ENCODE results near the gene ARMCX1. TPM values are rescaled to one million over a fixed set of nuclear protein-coding genes. Genes with fewer than 3 reads are reported as not detected.
A peak's percentile ranks its signal among the peaks of the same experiment; 100 is the strongest.
"Not testable (repeated sequence)": the region's sequence is repeated elsewhere in the genome, so short reads cannot be mapped to it uniquely, and the experiment has no call there.

The ARMCX1 gene
- total RNA-seq, 3 donors from 2014 or later, result 4.6 to 44.0 (median 5.7) TPM

GRCh38 chrX:101550751-101551379 is 518 bp downstream of the ARMCX1 start:
- intact Hi-C loops (cut with DNase I, micrococcal nuclease), result no loop called here
- Histone ChIP-seq H3K4me1 (ENCODE audit: low read depth) (no peaks in the 10 kb centered on the region), H3K9me3 (no peaks in the 10 kb centered on the region), H3K4me3 (no peak overlapping the region), H3K36me3 (ENCODE audit: low read depth) (no peaks in the 10 kb centered on the region)
- TF ChIP-seq, protein P1, sequence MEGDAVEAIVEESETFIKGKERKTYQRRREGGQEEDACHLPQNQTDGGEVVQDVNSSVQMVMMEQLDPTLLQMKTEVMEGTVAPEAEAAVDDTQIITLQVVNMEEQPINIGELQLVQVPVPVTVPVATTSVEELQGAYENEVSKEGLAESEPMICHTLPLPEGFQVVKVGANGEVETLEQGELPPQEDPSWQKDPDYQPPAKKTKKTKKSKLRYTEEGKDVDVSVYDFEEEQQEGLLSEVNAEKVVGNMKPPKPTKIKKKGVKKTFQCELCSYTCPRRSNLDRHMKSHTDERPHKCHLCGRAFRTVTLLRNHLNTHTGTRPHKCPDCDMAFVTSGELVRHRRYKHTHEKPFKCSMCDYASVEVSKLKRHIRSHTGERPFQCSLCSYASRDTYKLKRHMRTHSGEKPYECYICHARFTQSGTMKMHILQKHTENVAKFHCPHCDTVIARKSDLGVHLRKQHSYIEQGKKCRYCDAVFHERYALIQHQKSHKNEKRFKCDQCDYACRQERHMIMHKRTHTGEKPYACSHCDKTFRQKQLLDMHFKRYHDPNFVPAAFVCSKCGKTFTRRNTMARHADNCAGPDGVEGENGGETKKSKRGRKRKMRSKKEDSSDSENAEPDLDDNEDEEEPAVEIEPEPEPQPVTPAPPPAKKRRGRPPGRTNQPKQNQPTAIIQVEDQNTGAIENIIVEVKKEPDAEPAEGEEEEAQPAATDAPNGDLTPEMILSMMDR (IDR thresholded peaks at IDR 0.05), result no peak
- peak; percentile 31 for ATAC-seq
- peak in 2 of 3 donors; percentile 28 to 43 for DNase-seq

DNA sequence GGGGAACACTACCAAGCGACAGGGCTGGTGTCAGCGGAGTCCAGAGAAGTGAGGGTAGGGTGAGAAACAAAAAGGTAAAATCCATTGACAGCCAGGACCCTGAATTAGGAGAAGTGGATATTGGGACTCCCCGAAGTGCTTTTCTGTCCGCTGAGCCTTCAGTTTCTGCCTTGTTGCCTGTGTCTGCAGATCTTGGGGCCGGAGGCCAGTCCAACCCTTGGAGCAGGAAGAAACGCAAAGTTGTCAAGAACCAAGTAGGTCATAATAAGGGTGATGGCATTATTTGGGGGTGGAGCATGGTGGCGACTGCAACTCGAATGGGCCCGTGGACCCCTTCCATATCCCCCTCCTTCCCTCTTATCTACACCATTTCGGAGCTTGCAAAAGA is 1.0 kb downstream of the ARMCX1 start:
- ATAC-seq (no peak), DNase-seq (peak in 1 of 3 donors; percentile 1)
- Histone ChIP-seq H3K9me3 (no peaks in the 10 kb centered on the region), H3K4me3 (no peak overlapping the region), H3K4me1 (ENCODE audit: low read depth) (no peaks in the 10 kb centered on the region), H3K36me3 (ENCODE audit: low read depth) (no peaks in the 10 kb centered on the region)
- TF ChIP-seq, protein P1 (IDR thresholded peaks at IDR 0.05), result no peak
- intact Hi-C loops (cut with DNase I, micrococcal nuclease), result no loop called here

GRCh38 chrX:101552714-101553113 is 2.4 kb downstream of the ARMCX1 start:
- no peaks in the 10 kb centered on the region for H3K4me1 ChIP-seq (ENCODE audit: low read depth)
- no peaks in the 10 kb centered on the region for H3K36me3 ChIP-seq (ENCODE audit: low read depth)
- no peaks in the 10 kb centered on the region for H3K9me3 ChIP-seq
- TF ChIP-seq, protein P1 (IDR thresholded peaks at IDR 0.05), result no peak
- intact Hi-C loops (cut with DNase I, micrococcal nuclease), result no loop called here
- no peak overlapping the region for H3K4me3 ChIP-seq
- DNase-seq (no peak), ATAC-seq (no peak)

GRCh38 chrX:101564651-101565050 is 14.3 kb downstream of the ARMCX1 start:
- no peak for ATAC-seq
- DNase-seq, result no peak
- TF ChIP-seq, protein P1 (IDR thresholded peaks at IDR 0.05), result no peak
- H3K4me1 ChIP-seq (ENCODE audit: low read depth), result no peaks in the 10 kb centered on the region
- no peaks in the 10 kb centered on the region for H3K9me3 ChIP-seq
- intact Hi-C loops (cut with DNase I, micrococcal nuclease), result no loop called here
- H3K4me3 ChIP-seq, result no peak overlapping the region
- H3K36me3 ChIP-seq (ENCODE audit: low read depth), result no peaks in the 10 kb centered on the region

DNA sequence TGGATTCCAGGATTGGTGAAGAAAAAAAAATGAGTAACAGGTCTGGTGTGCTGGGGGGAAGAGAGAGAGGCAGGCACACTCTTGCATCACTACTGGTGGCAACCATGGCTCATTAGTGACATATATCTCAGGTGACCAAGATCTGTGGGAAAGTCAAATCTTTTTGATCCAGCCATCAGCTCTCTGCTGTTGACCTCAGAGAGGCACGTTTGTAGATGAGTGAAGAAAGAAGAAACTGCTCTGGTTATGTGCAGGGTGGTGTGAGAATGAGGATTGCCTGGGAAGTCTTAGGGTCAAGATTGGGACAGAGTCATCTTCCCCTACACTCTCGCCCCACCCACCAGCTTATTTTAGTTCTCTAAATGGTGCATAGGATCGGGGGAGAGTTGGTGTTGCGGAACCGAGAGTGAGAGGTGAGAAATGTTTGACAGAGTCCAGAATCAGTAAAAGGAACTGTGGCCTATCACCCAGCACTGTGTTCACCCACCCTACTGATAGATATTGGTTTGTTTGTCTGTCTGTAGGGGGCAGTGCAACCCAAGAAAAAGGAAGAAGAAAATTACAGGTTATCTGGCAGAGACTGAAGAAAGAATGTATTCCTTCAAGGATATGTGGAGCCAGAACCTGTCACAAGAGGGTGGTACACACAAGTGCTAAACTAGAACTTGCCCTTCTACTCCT is 45.5 kb downstream of the ARMCX1 start:
- no peaks in the 10 kb centered on the region for H3K9me3 ChIP-seq
- DNase-seq, result peak in 1 of 3 donors; percentile 32
- no peaks in the 10 kb centered on the region for H3K4me1 ChIP-seq (ENCODE audit: low read depth)
- no peaks in the 10 kb centered on the region for H3K36me3 ChIP-seq (ENCODE audit: low read depth)
- no peak overlapping the region for H3K4me3 ChIP-seq
- TF ChIP-seq, protein P1 (IDR thresholded peaks at IDR 0.05), result peak; percentile 17
- peak; percentile 76 for ATAC-seq
- intact Hi-C loops (cut with DNase I, micrococcal nuclease), result loop anchor here in 1 of 2 donors (10.0 kb wide), 1 partner anchor 199 kb away; no protein-coding TSS in a partner anchor

DNA sequence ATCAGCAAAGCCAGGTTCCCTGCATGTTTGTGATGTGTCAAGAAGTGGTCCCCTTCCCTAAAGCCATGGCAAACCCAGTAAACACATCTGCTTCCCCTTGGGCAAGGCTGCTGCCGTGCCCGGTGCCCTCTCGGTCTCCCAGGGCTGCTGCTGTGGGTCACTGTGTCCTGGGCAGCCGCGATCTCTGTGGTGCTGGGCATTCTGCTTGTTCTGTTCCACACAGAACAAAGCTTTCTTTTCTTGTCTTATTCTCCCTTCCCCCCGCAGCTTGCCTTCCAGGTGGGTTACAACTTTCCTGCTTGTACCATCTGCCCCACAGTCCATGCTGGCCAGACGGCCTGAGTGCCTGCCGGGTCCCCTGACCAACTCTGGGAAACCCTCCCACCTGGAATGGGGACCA is 49.2 kb downstream of the ARMCX1 start:
- H3K36me3 ChIP-seq (ENCODE audit: low read depth); DNase-seq; H3K4me3 ChIP-seq; ATAC-seq; H3K4me1 ChIP-seq (ENCODE audit: low read depth); H3K9me3 ChIP-seq: not testable (repeated sequence)
- intact Hi-C loops (cut with DNase I, micrococcal nuclease), result loop anchor here in 1 of 2 donors (10.0 kb wide), 1 partner anchor 195 kb away; no protein-coding TSS in a partner anchor

Measured in mucosa of descending colon (tissue), 3 donors.